Trophoblast cell (in vitro differentiated cells and primary cell): Measurements from ENCODE around the gene PTPRU.

Experiments used
- DNase-seq, 2 donors: peaks; one replicate each; pipeline ENCODE4 v3.0.0-alpha.2; 2016
- H2AFZ ChIP-seq: 2 replicates; pipeline ENCODE4 v1.6.1; 2013; ENCODE audit warnings: low read length, moderate library complexity, mild to moderate bottlenecking; ENCODE audit not compliant: insufficient read depth, poor library complexity
- H2AK5ac ChIP-seq: 2 replicates; pipeline ENCODE4 v1.6.1; 2013; ENCODE audit warnings: mild to moderate bottlenecking, low read length
- H2BK120ac ChIP-seq: 2 replicates; pipeline ENCODE4 v1.6.1; 2013; ENCODE audit warnings: low read length, mild to moderate bottlenecking, moderate library complexity; ENCODE audit not compliant: insufficient read depth, poor library complexity
- H2BK12ac ChIP-seq: 2 replicates; pipeline ENCODE4 v1.6.1; 2013; ENCODE audit warnings: mild to moderate bottlenecking, low read length, moderate library complexity
- H2BK5ac ChIP-seq: 2 replicates; pipeline ENCODE4 v1.6.1; 2013; ENCODE audit warnings: low read length, low read depth, moderate library complexity, mild to moderate bottlenecking; ENCODE audit not compliant: poor library complexity
- H3K14ac ChIP-seq: 2 replicates; pipeline ENCODE4 v1.6.1; 2013; ENCODE audit warnings: mild to moderate bottlenecking, low read length
- H3K18ac ChIP-seq: 2 replicates; pipeline ENCODE4 v1.6.1; 2013; ENCODE audit warnings: mild to moderate bottlenecking, low read length
- H3K23ac ChIP-seq: 2 replicates; pipeline ENCODE4 v1.6.1; 2013; ENCODE audit warnings: low read length
- H3K27ac ChIP-seq: 2 replicates; pipeline ENCODE4 v1.5.1; 2013; ENCODE audit warnings: low read depth, mild to moderate bottlenecking, inconsistent platforms, low read length, moderate library complexity
- H3K27me3 ChIP-seq: 2 replicates; pipeline ENCODE4 v1.6.1; 2013; ENCODE audit warnings: inconsistent platforms, mild to moderate bottlenecking, low read length, moderate library complexity; ENCODE audit not compliant: insufficient read depth
- H3K36me3 ChIP-seq, 2 experiments: 1 replicate in 1 of 2; 2 replicates in 1 of 2; pipeline ENCODE4 v1.6.1; 2013; ENCODE audit warnings: low read length in 2 of 2, mild to moderate bottlenecking in 2 of 2, moderate library complexity in 1 of 2; ENCODE audit not compliant: insufficient read depth in 2 of 2, control insufficient read depth in 1 of 2
- H3K4ac ChIP-seq: 2 replicates; pipeline ENCODE4 v1.6.1; 2013; ENCODE audit warnings: low read depth, mild to moderate bottlenecking, low read length, moderate library complexity
- H3K4me1 ChIP-seq, 2 experiments: 1 replicate in 1 of 2; 2 replicates in 1 of 2; pipeline ENCODE4 v1.6.1; 2013; ENCODE audit warnings: low read length in 2 of 2, mild to moderate bottlenecking in 2 of 2, moderate library complexity in 1 of 2; ENCODE audit not compliant: insufficient read depth in 2 of 2, control insufficient read depth in 1 of 2
- H3K4me2 ChIP-seq: 2 replicates; pipeline ENCODE4 v1.6.1; 2013; ENCODE audit warnings: inconsistent platforms, mild to moderate bottlenecking, low read length, moderate library complexity
- H3K4me3 ChIP-seq: 2 replicates; pipeline ENCODE4 v1.5.1; 2013; ENCODE audit warnings: mild to moderate bottlenecking, low read depth, low read length, inconsistent platforms
- H3K79me1 ChIP-seq: one replicate; pipeline ENCODE4 v1.6.1; 2013; ENCODE audit warnings: low read length
- H3K79me2 ChIP-seq: 2 replicates; pipeline ENCODE4 v1.6.1; 2013; ENCODE audit warnings: low read length, mild to moderate bottlenecking; ENCODE audit not compliant: control insufficient read depth, insufficient read depth, poor library complexity
- H3K9ac ChIP-seq: 2 replicates; pipeline ENCODE4 v1.6.1; 2013; ENCODE audit warnings: mild to moderate bottlenecking, low read length
- H3K9me3 ChIP-seq: 2 replicates; pipeline ENCODE4 v1.6.1; 2013; ENCODE audit warnings: low read depth, mild to moderate bottlenecking, control low read depth, inconsistent platforms, low read length; ENCODE audit not compliant: insufficient read depth
- H4K12ac ChIP-seq: 2 replicates; pipeline ENCODE4 v1.6.1; 2013; ENCODE audit warnings: low read depth, mild to moderate bottlenecking, low read length, moderate library complexity
- H4K8ac ChIP-seq: 2 replicates; pipeline ENCODE4 v1.6.1; 2013; ENCODE audit warnings: low read depth, mild to moderate bottlenecking, low read length, moderate library complexity
- H4K91ac ChIP-seq: one replicate; pipeline ENCODE4 v1.6.1; 2013; ENCODE audit warnings: low read depth, mild to moderate bottlenecking, low read length, moderate library complexity
- WGBS: extraction: QIAGEN DNeasy Blood & Tissue Kit; methylation state at CpG from one replicate; pipeline ENCODE4 v1.1.7; 2013; ENCODE audit warnings: missing lambda C conversion rate; ENCODE audit not compliant: insufficient read length, insufficient coverage; ENCODE audit errors: extremely low coverage; 5-methylcytosine and 5-hydroxymethylcytosine counted together

Gene PTPRU

GRCh38 chr1:29318724-29319123 is 82.4 kb downstream of the PTPRU start:
- no peak overlapping the region for H4K8ac ChIP-seq
- H3K14ac ChIP-seq, result no peak overlapping the region
- WGBS, result no CpG with 5 or more reads among the region's 10 CpGs
- H3K36me3 ChIP-seq, result peaks cover 44 to 67% of the 10 kb centered on the region in 2 experiments
- H2BK5ac ChIP-seq, result no peak overlapping the region
- no peak overlapping the region for H3K23ac ChIP-seq
- no peaks in the 10 kb centered on the region for H3K79me2 ChIP-seq
- H2AK5ac ChIP-seq, result no peak overlapping the region
- no peak overlapping the region for H4K12ac ChIP-seq
- no peaks in the 10 kb centered on the region for H3K9me3 ChIP-seq
- no peak overlapping the region for H3K18ac ChIP-seq
- no peak overlapping the region for H2BK120ac ChIP-seq
- H3K4me3 ChIP-seq, result no peak overlapping the region
- no peak overlapping the region for H2BK12ac ChIP-seq
- no peak overlapping the region for H3K27ac ChIP-seq
- H3K4ac ChIP-seq, result no peak overlapping the region
- no peak overlapping the region for H3K4me2 ChIP-seq
- H3K79me1 ChIP-seq, result no peaks in the 10 kb centered on the region
- DNase-seq, result no peak
- H4K91ac ChIP-seq, result no peak overlapping the region
- H3K9ac ChIP-seq, result no peak overlapping the region
- no peaks in the 10 kb centered on the region for H3K27me3 ChIP-seq
- H2AFZ ChIP-seq, result no peak overlapping the region
- peaks cover 0 to 4% of the 10 kb centered on the region in 2 experiments for H3K4me1 ChIP-seq

- H3K4me2 ChIP-seq, result no peak overlapping the region
- H2BK12ac ChIP-seq, result no peak overlapping the region
- no peak overlapping the region for H3K23ac ChIP-seq
- no CpG with 5 or more reads among the region's 9 CpGs for WGBS
- H3K79me2 ChIP-seq, result no peaks in the 10 kb centered on the region
- H3K27me3 ChIP-seq, result no peaks in the 10 kb centered on the region
- H3K9ac ChIP-seq, result no peak overlapping the region
- no peak overlapping the region for H3K4ac ChIP-seq
- H4K91ac ChIP-seq, result no peak overlapping the region
- no peak overlapping the region for H4K12ac ChIP-seq
- no peak overlapping the region for H3K14ac ChIP-seq
- DNase-seq, result no peak
- no peak overlapping the region for H3K27ac ChIP-seq
- H3K9me3 ChIP-seq, result no peaks in the 10 kb centered on the region
- H3K79me1 ChIP-seq, result no peaks in the 10 kb centered on the region
- H2BK5ac ChIP-seq, result no peak overlapping the region
- no peak overlapping the region for H4K8ac ChIP-seq
- peaks cover 44 to 66% of the 10 kb centered on the region in 2 experiments for H3K36me3 ChIP-seq
- H3K18ac ChIP-seq, result no peak overlapping the region
- no peak overlapping the region for H2AFZ ChIP-seq
- peak overlapping the region; percentile 23 for H3K4me3 ChIP-seq
- no peak overlapping the region for H2AK5ac ChIP-seq
- peaks cover 0 to 6% of the 10 kb centered on the region in 2 experiments for H3K4me1 ChIP-seq
- no peak overlapping the region for H2BK120ac ChIP-seq
Measured at GRCh38 chr1:29319300-29320110, 83.2 kb downstream of the PTPRU start.

- Histone ChIP-seq H3K27me3 (no peaks in the 10 kb centered on the region), H3K27ac (no peak overlapping the region), H3K4me1 (peaks cover 0 to 6% of the 10 kb centered on the region in 2 experiments), H3K79me1 (no peaks in the 10 kb centered on the region), H2BK120ac (no peak overlapping the region), H4K12ac (no peak overlapping the region), H2AK5ac (no peak overlapping the region), H3K9me3 (no peaks in the 10 kb centered on the region), H2BK5ac (no peak overlapping the region), H4K8ac (no peak overlapping the region), H3K14ac (no peak overlapping the region), H3K79me2 (no peaks in the 10 kb centered on the region), H2BK12ac (no peak overlapping the region), H3K23ac (no peak overlapping the region), H3K4me2 (no peak overlapping the region), H2AFZ (no peak overlapping the region), H3K4ac (no peak overlapping the region), H3K4me3 (no peak overlapping the region), H3K9ac (no peak overlapping the region), H3K18ac (no peak overlapping the region), H3K36me3 (peaks cover 43 to 63% of the 10 kb centered on the region in 2 experiments), H4K91ac (no peak overlapping the region)
- DNase-seq, result no peak
- WGBS, result no CpG with 5 or more reads among the region's 21 CpGs
Measured at GRCh38 chr1:29320156-29320940, 84.0 kb downstream of the PTPRU start.

- Histone ChIP-seq H3K4me2 (no peak overlapping the region), H3K27ac (no peak overlapping the region), H3K4me1 (peaks cover 0 to 6% of the 10 kb centered on the region in 2 experiments), H3K23ac (no peak overlapping the region), H4K91ac (no peak overlapping the region), H3K9me3 (no peaks in the 10 kb centered on the region), H4K8ac (no peak overlapping the region), H2AFZ (no peak overlapping the region), H3K27me3 (no peaks in the 10 kb centered on the region), H2BK12ac (no peak overlapping the region), H2AK5ac (no peak overlapping the region), H3K14ac (no peak overlapping the region), H2BK120ac (no peak overlapping the region), H3K18ac (no peak overlapping the region), H3K36me3 (peaks cover 38 to 61% of the 10 kb centered on the region in 2 experiments), H3K4me3 (no peak overlapping the region), H3K79me1 (no peaks in the 10 kb centered on the region), H4K12ac (no peak overlapping the region), H2BK5ac (no peak overlapping the region), H3K79me2 (no peaks in the 10 kb centered on the region), H3K9ac (no peak overlapping the region), H3K4ac (no peak overlapping the region)
- no CpG with 5 or more reads among the region's 2 CpGs for WGBS
- DNase-seq, result no peak
Measured at GRCh38 chr1:29321176-29321575, 84.9 kb downstream of the PTPRU start.
